Measurements from ENCODE around the gene CNOT4. TPM values are rescaled to one million over a fixed set of nuclear protein-coding genes. Genes with fewer than 3 reads are reported as not detected.
"Not testable (repeated sequence)": the region's sequence is repeated elsewhere in the genome, so short reads cannot be mapped to it uniquely, and the experiment has no call there.

The CNOT4 gene
- total and polyA plus RNA-seq, 5 donors: 9.9 to 33.1 (median 28.3) TPM

DNA sequence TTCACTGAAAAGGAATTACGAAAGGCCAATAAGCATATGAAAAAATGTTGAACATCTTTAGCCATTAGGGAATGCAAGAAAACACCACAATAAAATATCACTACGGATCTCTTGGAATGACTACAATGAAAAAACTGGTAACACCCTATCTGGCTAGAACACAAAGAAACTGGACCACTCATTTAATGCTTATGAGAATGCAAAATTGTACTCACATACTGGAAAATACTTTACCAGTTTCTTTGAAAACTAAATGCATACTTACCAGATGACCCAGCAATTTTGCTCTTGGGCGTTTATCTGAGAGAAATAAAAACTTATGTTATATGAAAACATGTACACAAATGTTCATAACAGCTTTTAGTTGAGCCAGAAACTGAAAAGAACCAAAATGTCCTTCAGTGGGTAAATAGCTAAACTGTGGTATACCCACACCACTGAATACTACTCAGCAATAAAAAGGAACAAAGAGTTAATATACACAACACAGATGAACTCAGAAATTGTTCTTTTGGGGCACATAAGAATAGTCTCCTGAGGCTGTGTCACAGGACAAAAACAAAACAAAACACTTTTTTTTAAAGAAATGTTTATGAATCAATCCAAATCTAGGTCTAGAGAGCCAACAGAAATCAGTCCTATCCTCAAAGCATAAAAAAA is 23.5 kb downstream of the CNOT4 start:
- WGBS: 68% methylated on average over 3 of the region's 3 CpGs
- DNase-seq: no peak
- ATAC-seq: no peak
- Histone ChIP-seq H3K27me3 (ENCODE audit: control insufficient read depth, insufficient read depth) (no peaks in the 10 kb centered on the region), H3K27ac (ENCODE audit: low read length) (no peak overlapping the region), H3K4me1 (ENCODE audit: control insufficient read depth, insufficient read depth, low read length) (peaks cover 3% of the 10 kb centered on the region), H3K9me3 (ENCODE audit: control insufficient read depth, low read length) (no peaks in the 10 kb centered on the region), H3K4me3 (ENCODE audit: low read length) (no peak overlapping the region)
- intact Hi-C loops (cut with DNase I): no loop called here

DNA sequence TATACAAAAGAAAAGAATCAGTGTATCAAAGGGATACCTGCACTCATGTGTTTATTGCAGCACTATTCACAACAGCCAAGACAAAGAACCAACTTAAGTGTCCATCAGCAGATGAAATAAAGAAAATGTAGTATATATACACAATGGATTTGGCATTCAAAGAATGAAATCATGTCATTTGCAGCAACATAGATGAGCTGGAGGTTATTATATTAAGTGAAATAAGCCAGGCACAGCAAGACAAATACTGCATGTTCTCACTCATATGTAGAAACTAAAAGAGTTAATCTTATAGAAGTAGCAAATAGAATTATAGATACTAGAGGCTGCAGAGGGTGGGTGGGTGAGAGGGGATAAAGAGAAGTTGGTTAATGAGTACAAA is 28.3 kb downstream of the CNOT4 start:
- H3K27me3 ChIP-seq (ENCODE audit: control insufficient read depth, insufficient read depth): no peaks in the 10 kb centered on the region
- no peaks in the 10 kb centered on the region for H3K9me3 ChIP-seq (ENCODE audit: control insufficient read depth, low read length)
- no peak overlapping the region for H3K4me3 ChIP-seq (ENCODE audit: low read length)
- H3K4me1 ChIP-seq (ENCODE audit: control insufficient read depth, insufficient read depth, low read length): peaks cover 2% of the 10 kb centered on the region
- no peak overlapping the region for H3K27ac ChIP-seq (ENCODE audit: low read length)
- DNase-seq (no peak), ATAC-seq (no peak)
- intact Hi-C loops (cut with DNase I): no loop called here

DNA sequence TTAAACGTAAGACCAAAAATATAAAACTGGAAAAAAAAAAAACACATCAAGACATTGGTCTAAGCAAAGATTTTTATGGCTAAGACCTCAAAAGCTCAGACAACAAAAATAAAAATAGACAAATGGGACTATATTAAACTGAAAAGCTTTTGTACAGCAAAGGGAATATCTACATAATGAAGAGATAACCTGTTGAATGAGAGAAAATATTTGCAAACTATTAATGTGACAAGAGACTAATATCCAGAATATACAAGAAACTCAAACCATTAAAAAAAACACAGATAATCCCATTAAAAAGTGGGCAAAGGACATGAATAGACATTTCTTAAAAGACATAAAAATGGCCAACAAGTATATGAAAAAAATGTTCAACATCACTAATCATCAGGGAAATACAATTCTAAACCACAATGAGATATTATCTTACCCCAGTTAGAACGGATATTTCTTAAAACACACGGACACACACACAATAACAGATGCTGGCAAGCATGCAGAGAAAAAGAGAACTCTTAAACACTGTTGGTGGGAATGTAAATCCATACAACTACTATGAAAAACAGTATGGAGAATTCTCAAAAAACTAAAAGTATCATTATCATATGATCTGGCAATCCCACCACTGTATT is 28.8 kb downstream of the CNOT4 start:
- Histone ChIP-seq H3K27ac (ENCODE audit: low read length) (no peak overlapping the region), H3K4me3 (ENCODE audit: low read length) (no peak overlapping the region), H3K9me3 (ENCODE audit: control insufficient read depth, low read length) (no peaks in the 10 kb centered on the region), H3K4me1 (ENCODE audit: control insufficient read depth, insufficient read depth, low read length) (peaks cover 2% of the 10 kb centered on the region), H3K27me3 (ENCODE audit: control insufficient read depth, insufficient read depth) (no peaks in the 10 kb centered on the region)
- ATAC-seq: no peak
- no peak for DNase-seq
- intact Hi-C loops (cut with DNase I): no loop called here
- 48% methylated on average over 3 of the region's 3 CpGs for WGBS

DNA sequence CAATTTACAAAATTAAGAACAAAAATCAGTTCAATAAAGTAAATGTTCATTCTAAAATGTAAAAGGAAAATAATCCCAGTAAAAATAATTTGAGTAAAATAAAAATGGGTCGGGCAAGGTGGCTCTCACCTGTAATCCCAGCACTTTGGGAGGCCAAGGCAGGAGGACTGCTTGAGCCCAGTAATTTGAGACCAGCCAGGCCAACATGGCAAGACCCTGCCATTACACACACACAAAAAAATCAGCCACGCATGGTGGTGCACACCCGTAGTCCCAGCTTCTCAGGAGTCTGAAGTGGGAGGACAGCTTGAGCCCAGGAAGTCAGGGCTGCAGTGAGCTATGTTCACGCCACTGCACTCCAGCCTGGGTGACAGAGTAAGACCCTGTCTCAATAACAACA is 34.4 kb downstream of the CNOT4 start:
- intact Hi-C loops (cut with DNase I): no loop called here
- H3K27me3 ChIP-seq (ENCODE audit: control insufficient read depth, insufficient read depth): no peaks in the 10 kb centered on the region
- ATAC-seq: no peak
- H3K4me3 ChIP-seq (ENCODE audit: low read length): no peak overlapping the region
- no peak for DNase-seq
- peaks cover 2% of the 10 kb centered on the region for H3K4me1 ChIP-seq (ENCODE audit: control insufficient read depth, insufficient read depth, low read length)
- no peak overlapping the region for H3K27ac ChIP-seq (ENCODE audit: low read length)
- WGBS: 98% methylated on average over 4 of the region's 4 CpGs
- H3K9me3 ChIP-seq (ENCODE audit: control insufficient read depth, low read length): no peaks in the 10 kb centered on the region

DNA sequence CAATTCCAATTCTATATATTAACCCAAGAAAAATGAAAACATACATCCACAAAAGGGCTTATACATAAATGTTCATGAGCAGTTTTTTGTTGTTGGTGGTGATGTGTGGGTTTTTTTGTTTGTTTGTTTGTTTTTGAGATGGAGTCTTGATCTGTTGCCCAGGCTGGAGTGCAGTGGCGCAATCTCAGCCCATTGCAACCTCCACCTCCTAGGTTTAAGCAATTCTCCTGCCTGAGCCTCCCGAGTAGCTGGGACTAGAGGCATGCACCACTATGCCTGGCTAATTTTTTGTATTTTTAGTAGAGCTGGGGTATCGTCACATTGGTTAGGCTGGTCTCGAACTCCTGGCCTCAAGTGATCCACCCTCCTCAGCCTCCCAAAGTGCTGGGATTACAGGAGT is 40.2 kb downstream of the CNOT4 start:
- H3K4me3 ChIP-seq (ENCODE audit: low read length); H3K4me1 ChIP-seq (ENCODE audit: control insufficient read depth, insufficient read depth, low read length); H3K27ac ChIP-seq (ENCODE audit: low read length); intact Hi-C loops (cut with DNase I); DNase-seq; ATAC-seq; H3K9me3 ChIP-seq (ENCODE audit: control insufficient read depth, low read length); H3K27me3 ChIP-seq (ENCODE audit: control insufficient read depth, insufficient read depth): not testable (repeated sequence)
- WGBS: 97% methylated on average over 4 of the region's 4 CpGs

DNA sequence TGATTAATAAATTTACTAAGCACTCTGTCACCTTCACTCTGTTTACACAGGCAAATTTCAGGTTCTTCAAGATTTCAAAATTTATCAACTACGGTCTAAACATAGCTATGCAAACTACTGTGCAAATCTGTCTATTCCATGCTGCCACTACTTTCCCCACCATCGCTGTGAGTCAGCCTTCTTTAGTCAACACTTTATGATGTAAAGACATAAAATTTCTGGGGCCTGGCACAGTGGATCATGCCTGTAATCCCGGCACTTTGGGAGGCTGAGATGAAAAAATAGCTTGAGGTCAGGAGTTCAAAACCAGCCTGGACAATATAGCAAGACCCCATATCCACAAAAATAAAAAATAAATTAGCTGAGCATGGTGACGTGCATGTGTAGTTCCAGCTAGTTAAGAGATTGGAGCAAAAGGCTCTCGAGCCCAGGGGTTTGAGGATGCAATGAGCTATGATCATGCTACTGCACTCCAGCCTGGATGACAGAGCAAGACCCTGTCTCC is 42.6 kb downstream of the CNOT4 start:
- H3K4me1 ChIP-seq (ENCODE audit: control insufficient read depth, insufficient read depth, low read length): peaks cover 1% of the 10 kb centered on the region
- no peaks in the 10 kb centered on the region for H3K27me3 ChIP-seq (ENCODE audit: control insufficient read depth, insufficient read depth)
- H3K9me3 ChIP-seq (ENCODE audit: control insufficient read depth, low read length): no peaks in the 10 kb centered on the region
- intact Hi-C loops (cut with DNase I): no loop called here
- ATAC-seq: no peak
- no peak for DNase-seq
- 94% methylated on average over 5 of the region's 5 CpGs for WGBS
- H3K4me3 ChIP-seq (ENCODE audit: low read length): no peak overlapping the region
- no peak overlapping the region for H3K27ac ChIP-seq (ENCODE audit: low read length)

DNA sequence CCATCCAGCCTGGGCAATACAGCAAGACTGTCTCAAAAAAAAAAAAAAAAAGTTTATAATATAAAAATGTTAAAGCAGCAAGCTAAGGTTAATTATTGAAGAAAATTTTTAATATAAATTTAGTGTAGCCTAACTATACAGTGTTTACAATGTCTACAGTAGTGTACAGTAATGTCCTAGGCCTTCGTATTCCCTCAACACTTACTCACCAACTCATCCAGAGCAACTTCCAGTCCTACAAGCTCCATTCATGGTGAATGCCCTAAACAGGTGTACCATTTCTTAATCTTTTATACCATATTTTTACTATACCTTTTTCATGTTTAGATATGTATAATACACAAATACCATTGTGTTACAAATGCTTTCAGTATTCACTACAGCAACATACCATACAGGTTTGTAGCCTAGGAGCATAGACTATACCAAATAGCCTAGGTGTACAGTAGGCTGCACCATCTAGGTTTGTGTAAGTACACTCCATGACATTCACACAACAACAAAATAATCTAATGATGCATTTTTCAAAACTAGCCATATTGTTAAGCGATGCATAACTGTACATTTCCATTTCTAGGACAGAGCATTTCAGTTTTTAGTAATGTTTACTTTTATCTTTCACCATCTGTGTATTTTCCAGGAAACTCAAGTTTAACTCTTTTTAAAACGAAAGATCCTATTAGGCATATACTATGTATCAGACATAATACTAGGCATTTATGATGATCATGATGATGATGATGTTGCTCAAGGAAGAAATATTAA is 43.3 kb downstream of the CNOT4 start:
- DNase-seq (no peak), ATAC-seq (no peak)
- 93% methylated on average over 3 of the region's 3 CpGs for WGBS
- intact Hi-C loops (cut with DNase I): no loop called here
- no peaks in the 10 kb centered on the region for H3K27me3 ChIP-seq (ENCODE audit: control insufficient read depth, insufficient read depth)
- no peaks in the 10 kb centered on the region for H3K9me3 ChIP-seq (ENCODE audit: control insufficient read depth, low read length)
- H3K4me1 ChIP-seq (ENCODE audit: control insufficient read depth, insufficient read depth, low read length): peaks cover 1% of the 10 kb centered on the region
- H3K27ac ChIP-seq (ENCODE audit: low read length): no peak overlapping the region
- H3K4me3 ChIP-seq (ENCODE audit: low read length): no peak overlapping the region

DNA sequence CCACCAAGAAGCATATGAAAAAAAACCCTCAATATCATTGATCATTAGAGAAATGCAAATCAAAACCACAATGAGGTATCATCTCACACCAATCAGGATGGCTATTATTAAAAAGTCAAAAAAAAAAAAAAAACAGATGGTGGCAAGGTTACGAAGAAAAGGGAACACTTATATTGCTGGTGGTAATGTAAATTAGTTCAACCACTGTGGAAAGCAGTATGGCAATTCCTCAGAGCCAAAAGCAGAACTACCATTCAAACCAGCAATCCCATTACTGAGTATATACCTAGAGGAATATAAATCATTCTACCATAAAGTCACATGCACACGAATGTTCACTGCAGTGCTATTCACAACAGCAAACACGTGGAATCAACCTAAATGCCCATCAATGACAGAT is 46.0 kb downstream of the CNOT4 start:
- peaks cover 4% of the 10 kb centered on the region for H3K4me1 ChIP-seq (ENCODE audit: control insufficient read depth, insufficient read depth, low read length)
- ATAC-seq: no peak
- H3K4me3 ChIP-seq (ENCODE audit: low read length): no peak overlapping the region
- H3K9me3 ChIP-seq (ENCODE audit: control insufficient read depth, low read length): no peaks in the 10 kb centered on the region
- 93% methylated on average over 3 of the region's 3 CpGs for WGBS
- no peak overlapping the region for H3K27ac ChIP-seq (ENCODE audit: low read length)
- no peaks in the 10 kb centered on the region for H3K27me3 ChIP-seq (ENCODE audit: control insufficient read depth, insufficient read depth)
- intact Hi-C loops (cut with DNase I): no loop called here
- DNase-seq: no peak

DNA sequence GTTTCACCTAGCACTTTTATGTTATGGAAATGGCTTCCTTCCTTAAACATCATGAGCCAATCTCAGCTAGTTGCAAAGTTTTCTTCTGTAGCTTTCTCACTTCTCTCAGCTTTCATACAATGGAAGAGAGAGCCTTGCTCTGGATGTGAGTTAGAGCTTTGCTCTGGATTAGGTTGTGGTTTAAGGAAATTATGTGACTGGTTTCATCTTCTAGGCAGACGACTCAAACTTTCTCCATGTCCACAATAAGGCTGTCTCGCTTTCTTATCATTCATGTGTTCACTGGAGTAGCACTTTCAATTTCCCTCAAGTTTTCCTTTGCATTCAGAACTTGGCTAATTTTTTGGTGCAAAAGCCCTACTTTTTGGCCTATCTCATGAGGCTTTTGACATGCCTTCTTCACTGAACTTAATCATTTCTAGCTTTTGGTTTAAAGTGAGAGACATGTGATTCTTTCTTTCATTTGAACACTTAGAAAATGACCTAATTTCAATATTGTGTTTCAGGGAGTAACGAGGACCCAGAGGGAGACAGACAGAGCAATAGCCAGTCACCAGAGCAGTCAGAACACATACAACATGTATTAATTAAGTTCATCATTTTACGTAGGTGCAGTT is 49.8 kb downstream of the CNOT4 start:
- Histone ChIP-seq H3K27ac (ENCODE audit: low read length) (no peak overlapping the region), H3K9me3 (ENCODE audit: control insufficient read depth, low read length) (no peaks in the 10 kb centered on the region), H3K4me3 (ENCODE audit: low read length) (no peak overlapping the region), H3K27me3 (ENCODE audit: control insufficient read depth, insufficient read depth) (no peaks in the 10 kb centered on the region), H3K4me1 (ENCODE audit: control insufficient read depth, insufficient read depth, low read length) (peaks cover 3% of the 10 kb centered on the region)
- ATAC-seq (no peak), DNase-seq (no peak)
- WGBS: 68% methylated on average over 4 of the region's 4 CpGs
- intact Hi-C loops (cut with DNase I): no loop called here

DNA sequence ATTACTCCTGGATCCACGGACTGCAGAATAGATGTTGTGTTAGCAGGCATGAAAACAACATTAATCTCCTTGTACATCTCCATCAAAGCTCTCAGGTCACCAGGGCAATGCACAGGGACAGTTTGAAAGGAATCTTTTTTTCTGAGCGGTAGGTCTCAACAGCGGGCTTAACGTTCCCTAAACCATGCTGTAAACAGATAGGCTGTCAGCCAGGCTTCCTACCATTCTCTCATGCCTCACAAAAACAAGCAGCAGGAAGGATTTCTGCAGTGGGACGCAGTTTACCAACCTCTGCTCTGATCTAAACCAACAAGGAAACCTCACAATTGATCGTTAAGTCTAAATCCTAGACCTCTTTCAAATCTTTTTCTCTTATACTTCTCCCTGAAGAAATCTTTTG is 50.8 kb downstream of the CNOT4 start:
- Histone ChIP-seq H3K9me3 (ENCODE audit: control insufficient read depth, low read length) (no peaks in the 10 kb centered on the region), H3K27me3 (ENCODE audit: control insufficient read depth, insufficient read depth) (no peaks in the 10 kb centered on the region), H3K27ac (ENCODE audit: low read length) (no peak overlapping the region), H3K4me1 (ENCODE audit: control insufficient read depth, insufficient read depth, low read length) (peaks cover 5% of the 10 kb centered on the region), H3K4me3 (ENCODE audit: low read length) (no peak overlapping the region)
- 51% methylated on average over 6 of the region's 6 CpGs for WGBS
- no peak for DNase-seq
- intact Hi-C loops (cut with DNase I): no loop called here
- peak; percentile 36 to 46 for ATAC-seq

DNA sequence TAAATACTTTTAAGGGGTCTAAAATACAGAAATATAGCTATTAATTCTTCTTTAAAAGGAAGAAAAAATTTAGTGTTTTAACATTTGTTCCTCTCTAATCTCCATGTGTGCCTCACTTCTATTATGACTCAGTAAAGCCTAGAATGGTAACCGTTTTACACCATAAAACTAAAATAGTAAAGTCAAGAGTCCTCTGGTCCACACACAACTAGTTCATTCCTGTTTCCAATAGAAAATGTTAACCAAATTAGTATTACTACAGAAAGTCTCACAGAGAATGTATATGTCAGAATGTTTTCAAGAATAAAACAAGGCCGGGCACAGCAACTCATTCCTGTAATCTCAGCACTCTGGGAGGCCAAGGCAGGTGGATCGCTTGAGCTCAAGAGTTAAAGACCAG is 55.8 kb downstream of the CNOT4 start:
- no peak overlapping the region for H3K27ac ChIP-seq (ENCODE audit: low read length)
- no peaks in the 10 kb centered on the region for H3K9me3 ChIP-seq (ENCODE audit: control insufficient read depth, low read length)
- no peak for DNase-seq
- H3K27me3 ChIP-seq (ENCODE audit: control insufficient read depth, insufficient read depth): no peaks in the 10 kb centered on the region
- no peak overlapping the region for H3K4me3 ChIP-seq (ENCODE audit: low read length)
- H3K4me1 ChIP-seq (ENCODE audit: control insufficient read depth, insufficient read depth, low read length): peaks cover 3% of the 10 kb centered on the region
- WGBS: 95% methylated on average over 3 of the region's 3 CpGs
- intact Hi-C loops (cut with DNase I): no loop called here
- no peak for ATAC-seq
